ENCODE data around the gene CTDP1.

DNA sequence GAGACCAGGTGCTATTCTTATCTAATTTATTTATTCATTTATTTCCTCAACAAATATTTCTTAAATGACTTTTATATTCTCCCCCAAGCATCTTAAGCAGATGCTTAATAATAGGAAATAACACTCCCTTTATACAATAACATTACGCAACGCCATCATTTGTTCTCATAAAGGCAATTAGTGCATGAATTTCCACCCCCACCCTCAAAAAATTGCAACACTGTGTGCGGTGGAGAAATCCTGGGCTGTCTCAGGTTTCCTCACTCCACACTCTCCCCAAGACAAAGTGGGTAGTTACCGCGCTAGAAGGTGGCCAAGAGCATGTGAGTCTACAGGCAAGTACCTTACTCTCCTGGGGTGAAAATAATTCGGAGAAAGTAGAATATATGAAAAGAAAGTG lies 37.0 kb upstream of the CTDP1 start:
- TF ChIP-seq, protein P1, sequence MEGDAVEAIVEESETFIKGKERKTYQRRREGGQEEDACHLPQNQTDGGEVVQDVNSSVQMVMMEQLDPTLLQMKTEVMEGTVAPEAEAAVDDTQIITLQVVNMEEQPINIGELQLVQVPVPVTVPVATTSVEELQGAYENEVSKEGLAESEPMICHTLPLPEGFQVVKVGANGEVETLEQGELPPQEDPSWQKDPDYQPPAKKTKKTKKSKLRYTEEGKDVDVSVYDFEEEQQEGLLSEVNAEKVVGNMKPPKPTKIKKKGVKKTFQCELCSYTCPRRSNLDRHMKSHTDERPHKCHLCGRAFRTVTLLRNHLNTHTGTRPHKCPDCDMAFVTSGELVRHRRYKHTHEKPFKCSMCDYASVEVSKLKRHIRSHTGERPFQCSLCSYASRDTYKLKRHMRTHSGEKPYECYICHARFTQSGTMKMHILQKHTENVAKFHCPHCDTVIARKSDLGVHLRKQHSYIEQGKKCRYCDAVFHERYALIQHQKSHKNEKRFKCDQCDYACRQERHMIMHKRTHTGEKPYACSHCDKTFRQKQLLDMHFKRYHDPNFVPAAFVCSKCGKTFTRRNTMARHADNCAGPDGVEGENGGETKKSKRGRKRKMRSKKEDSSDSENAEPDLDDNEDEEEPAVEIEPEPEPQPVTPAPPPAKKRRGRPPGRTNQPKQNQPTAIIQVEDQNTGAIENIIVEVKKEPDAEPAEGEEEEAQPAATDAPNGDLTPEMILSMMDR (IDR thresholded peaks at IDR 0.05): no peak
- TF ChIP-seq POLR2A (IDR thresholded peaks at IDR 0.05) (no peak), POLR2AphosphoS5 (IDR thresholded peaks at IDR 0.05) (no peak)
